K562 (cell line): Measurements from ENCODE around the gene MIER2. TPM values are rescaled to one million over a fixed set of nuclear protein-coding genes. Genes with fewer than 3 reads are reported as not detected.
"Not testable (repeated sequence)": the region's sequence is repeated elsewhere in the genome, so short reads cannot be mapped to it uniquely, and the experiment has no call there.

Experiments
- ATAC-seq: fragments of 200-7000 bp; cut with Tn5 transposase; 3 replicates; pipeline ENCODE4 v1.9.1; 2020; ENCODE audit warnings: moderate library complexity
- BruUV-seq: library from RNA; stranded (reverse); fragments of 400-500 nt; replicated peaks from 2 replicates; lab custom pipeline; 2021; lab: Mats Ljungman, UMichigan
- CTCF ChIA-PET: fragments of 300-600 bp; formaldehyde crosslinking; extraction: SDS; loops from one replicate; lab custom pipeline; 2021; ENCODE audit warnings: low intra/inter-chr PET ratio; lab: Yijun Ruan, JAX
- POLR2A ChIA-PET: fragments of 300-600, 350-650 bp; sonication (Branson Sonifier 250); formaldehyde crosslinking; extraction: SDS; loops from one replicate; lab custom pipeline; 2021; ENCODE audit warnings: antibody characterized with exemption, inconsistent platforms; lab: Yijun Ruan, JAX
- DNase-seq, 4 experiments: peaks; one replicate each; pipeline versions ENCODE4 v3.0.0 to v3.0.0-alpha.2; 2011 to 2018; ENCODE audit warnings: low spot score in 3 of 4, mixed read lengths in 3 of 4; ENCODE audit errors: extremely low read depth in 1 of 4
- FAIRE-seq: peaks from 2 replicates; lab custom pipeline; 2011; peaks lifted over from hg19 to GRCh38; lab: Jason Lieb, UNC
- H2AFZ ChIP-seq: 2 replicates; pipeline ENCODE4 v1.6.0; 2011; ENCODE audit warnings: low read depth, low read length, control low read depth, inconsistent platforms
- H3K27ac ChIP-seq: fragments of 200-600 bp; 3 replicates; pipeline ENCODE4 v1.8.0; 2011; ENCODE audit warnings: low read depth, mild to moderate bottlenecking, control low read depth, inconsistent platforms, low read length, moderate library complexity, mixed read lengths; ENCODE audit errors: extremely low read depth
- H3K27me3 ChIP-seq, 2 experiments: fragments of 300-600 bp in 1 of 2; 2 replicates in 1 of 2; 3 replicates in 1 of 2; pipeline versions ENCODE4 v1.6.0 to v1.8.0; 2011; ENCODE audit warnings: inconsistent platforms in 2 of 2, low read length in 2 of 2, mild to moderate bottlenecking in 1 of 2, mixed read lengths in 1 of 2, moderate library complexity in 1 of 2; ENCODE audit not compliant: control insufficient read depth in 2 of 2, insufficient read depth in 2 of 2
- H3K36me3 ChIP-seq: fragments of 300-600 bp; 3 replicates; pipeline ENCODE4 v1.8.0; 2011; ENCODE audit warnings: mild to moderate bottlenecking, low read length, inconsistent platforms; ENCODE audit not compliant: control insufficient read depth, insufficient read depth
- H3K4me1 ChIP-seq, 2 experiments: fragments of 200-600 bp in 1 of 2; replicated peaks in 1 of 2; 2 replicates in 1 of 2; 3 replicates in 1 of 2; pipeline versions ENCODE4 v1.5.1 to v1.8.0; 2011; ENCODE audit warnings: inconsistent platforms in 2 of 2, low read length in 2 of 2, mild to moderate bottlenecking in 1 of 2, mixed read lengths in 1 of 2, moderate library complexity in 1 of 2; ENCODE audit not compliant: control insufficient read depth in 2 of 2, insufficient read depth in 2 of 2
- H3K4me2 ChIP-seq: 2 replicates; pipeline ENCODE4 v1.6.1; 2011; ENCODE audit warnings: low read length, control low read depth, inconsistent platforms, mixed read lengths; ENCODE audit not compliant: insufficient read depth
- H3K4me3 ChIP-seq: fragments of 200-600 bp; sonication (generic), shearing (Covaris generic); 2 replicates; pipeline ENCODE4 v1.5.1; 2016; ENCODE audit warnings: control low read depth, inconsistent platforms
- H3K79me2 ChIP-seq: fragments of 200-600 bp; 3 replicates; pipeline ENCODE4 v1.8.0; 2011; ENCODE audit warnings: low read length, inconsistent platforms; ENCODE audit not compliant: control insufficient read depth, insufficient read depth
- H3K9ac ChIP-seq, 2 experiments: 2 replicates each; pipeline versions ENCODE4 v1.6.0 to v1.6.1; 2011; ENCODE audit warnings: low read depth in 2 of 2, low read length in 2 of 2, control low read depth in 1 of 2, inconsistent platforms in 1 of 2, mild to moderate bottlenecking in 1 of 2, mixed read lengths in 1 of 2; ENCODE audit not compliant: insufficient read depth in 1 of 2
- H3K9me1 ChIP-seq: one replicate; pipeline ENCODE4 v1.6.0; 2011; ENCODE audit warnings: inconsistent platforms, mild to moderate bottlenecking, low read length, moderate library complexity; ENCODE audit not compliant: control insufficient read depth, insufficient read depth
- H3K9me3 ChIP-seq: replicated peaks from 2 replicates; pipeline ENCODE4 v1.5.1; 2011; ENCODE audit warnings: low read depth, low read length, inconsistent platforms; ENCODE audit not compliant: control insufficient read depth, insufficient read depth
- H4K20me1 ChIP-seq: replicated peaks from 2 replicates; pipeline ENCODE4 v1.6.1; 2011; ENCODE audit warnings: low read length, inconsistent platforms, mixed read lengths; ENCODE audit not compliant: control insufficient read depth, insufficient read depth
- HDAC6 ChIP-seq: IDR thresholded peaks from 2 replicates; pipeline ENCODE4 v1.6.1; 2012; ENCODE audit warnings: low read depth, mild to moderate bottlenecking, control low read depth, inconsistent platforms, low read length, moderate library complexity
- PHTF2 ChIP-seq: fragments of 250-450 bp; sonication (Bioruptor Pico); IDR thresholded peaks from 2 replicates; pipeline ENCODE4 v1.5.0; 2021; ENCODE audit warnings: mild to moderate bottlenecking
- SLC30A9 ChIP-seq: fragments of 250-450 bp; sonication (Bioruptor Pico); IDR thresholded peaks from 2 replicates; pipeline ENCODE4 v1.8.0; 2022; ENCODE audit warnings: mild to moderate bottlenecking, moderate library complexity
- WGBS: fragments of 100-300 bp; shearing (Covaris generic); methylation state at CpG from one replicate; pipeline ENCODE4 v1.1.6; 2016; ENCODE audit warnings: low coverage, mixed read lengths; ENCODE audit not compliant: insufficient coverage; ENCODE audit errors: missing lambda C conversion rate; 5-methylcytosine and 5-hydroxymethylcytosine counted together
- in situ Hi-C: fragments of 300-500 bp; cut with MboI; formaldehyde crosslinking; loops from 4 replicates; pipeline ENCODE4 v1.15.0; 2018; ENCODE audit warnings: inconsistent platforms, mixed read lengths
- intact Hi-C: fragments of 100-400 bp; cut with micrococcal nuclease; formaldehyde crosslinking; loops from 2 replicates; pipeline ENCODE4 v1.14.2; 2022
- polyA plus RNA-seq, 8 experiments: library from polyadenylated mRNA; depleted of rRNA in 4 of 8; stranded (reverse) in 5 of 8; unstranded in 3 of 8; fragments of >200 nt; fragmentation: Nextera tagmentation in 2 of 8; fragmentation: Illumina TruSeq in 1 of 8; extraction: Ambion mirVana in 2 of 8; extraction: Trizol in 1 of 8; gene quantifications; 2 replicates each; pipeline versions ENCODE4 v1.2.1 to v1.2.3, GENCODE V29; 2011 to 2014; ENCODE audit warnings: inconsistent platforms in 1 of 8, missing spikeins in 1 of 8
- total RNA-seq, 7 experiments: library from RNA; depleted of rRNA in 6 of 7; stranded (reverse); fragments of >200 nt in 6 of 7; fragmentation: Illumina TruSeq in 2 of 7; extraction: Trizol in 2 of 7; gene quantifications; 2 replicates each; pipeline versions ENCODE4 v1.2.1 to v1.2.3, GENCODE V29; 2011 to 2021; ENCODE audit warnings: low replicate concordance in 1 of 7

MIER2 gene
- total and polyA plus RNA-seq, 9 of the 15 experiments (the other 6 are each of a cell fraction or from before 2014, with no cell fraction given) = 0.46 to 34.7 (median 15.6) TPM

- intact Hi-C loops, H3K4me1 ChIP-seq, H3K4me3 ChIP-seq, H2AFZ ChIP-seq, H3K9ac ChIP-seq, ATAC-seq, H3K9me3 ChIP-seq, DNase-seq, H4K20me1 ChIP-seq, H3K79me2 ChIP-seq, H3K4me2 ChIP-seq, H3K36me3 ChIP-seq, H3K9me1 ChIP-seq, FAIRE-seq, in situ Hi-C loops, H3K27ac ChIP-seq, POLR2A ChIA-PET, CTCF ChIA-PET, BruUV-seq: not testable (repeated sequence)
- H3K27me3 ChIP-seq = peaks cover 19 to 44% of the 10 kb centered on the region in 2 experiments
Observed at GRCh38 chr19:393560-393959, 49.0 kb upstream of the MIER2 start.

- H3K9ac ChIP-seq = no peak overlapping the region
- no peak overlapping the region for H3K27ac ChIP-seq
- TF ChIP-seq SLC30A9 (CRISPR knock-in tag) = no peak
- no peak for TF ChIP-seq PHTF2 (CRISPR knock-in tag)
- no peak for TF ChIP-seq HDAC6
- TF ChIP-seq, all 486 proteins: peak for 0
- Histone ChIP-seq H3K9me1 (no peaks in the 10 kb centered on the region), H3K79me2 (no peaks in the 10 kb centered on the region), H3K36me3 (no peaks in the 10 kb centered on the region), H3K4me1 (peaks cover 0 to 9% of the 10 kb centered on the region in 2 experiments; a peak in 1 of 5 replicates), H4K20me1 (no peaks in the 10 kb centered on the region), H3K4me2 (no peak overlapping the region), H3K27me3 (peaks cover 23 to 45% of the 10 kb centered on the region in 2 experiments), H3K9me3 (peaks cover 4% of the 10 kb centered on the region; the same call in 1 of the 2 replicates), H3K4me3 (no peak overlapping the region), H2AFZ (no peak overlapping the region)
- no peak for DNase-seq
- POLR2A ChIA-PET = no interaction called here
- CTCF ChIA-PET = no interaction called here
- no peak for FAIRE-seq
- WGBS = 0% methylated on average over 7 of the region's 17 CpGs
- ATAC-seq = no peak
- intact Hi-C loops = no loop called here
- in situ Hi-C loops = no loop called here
- BruUV-seq = no TSS peak
Observed at GRCh38 chr19:392375-392970, 47.9 kb upstream of the MIER2 start.
